GM12873 (cell line): ENCODE data around the gene POU2F1.

ENCODE experiments used
- TF ChIP-seq, protein P1 (sequence below): IDR thresholded peaks from 2 replicates; pipeline ENCODE4 v1.5.1; 2012; ENCODE audit warnings: low read depth, mild to moderate bottlenecking, moderate library complexity, low read length, control low read depth; ENCODE audit not compliant: insufficient read depth; ENCODE audit errors: missing control alignments

Gene POU2F1

DNA sequence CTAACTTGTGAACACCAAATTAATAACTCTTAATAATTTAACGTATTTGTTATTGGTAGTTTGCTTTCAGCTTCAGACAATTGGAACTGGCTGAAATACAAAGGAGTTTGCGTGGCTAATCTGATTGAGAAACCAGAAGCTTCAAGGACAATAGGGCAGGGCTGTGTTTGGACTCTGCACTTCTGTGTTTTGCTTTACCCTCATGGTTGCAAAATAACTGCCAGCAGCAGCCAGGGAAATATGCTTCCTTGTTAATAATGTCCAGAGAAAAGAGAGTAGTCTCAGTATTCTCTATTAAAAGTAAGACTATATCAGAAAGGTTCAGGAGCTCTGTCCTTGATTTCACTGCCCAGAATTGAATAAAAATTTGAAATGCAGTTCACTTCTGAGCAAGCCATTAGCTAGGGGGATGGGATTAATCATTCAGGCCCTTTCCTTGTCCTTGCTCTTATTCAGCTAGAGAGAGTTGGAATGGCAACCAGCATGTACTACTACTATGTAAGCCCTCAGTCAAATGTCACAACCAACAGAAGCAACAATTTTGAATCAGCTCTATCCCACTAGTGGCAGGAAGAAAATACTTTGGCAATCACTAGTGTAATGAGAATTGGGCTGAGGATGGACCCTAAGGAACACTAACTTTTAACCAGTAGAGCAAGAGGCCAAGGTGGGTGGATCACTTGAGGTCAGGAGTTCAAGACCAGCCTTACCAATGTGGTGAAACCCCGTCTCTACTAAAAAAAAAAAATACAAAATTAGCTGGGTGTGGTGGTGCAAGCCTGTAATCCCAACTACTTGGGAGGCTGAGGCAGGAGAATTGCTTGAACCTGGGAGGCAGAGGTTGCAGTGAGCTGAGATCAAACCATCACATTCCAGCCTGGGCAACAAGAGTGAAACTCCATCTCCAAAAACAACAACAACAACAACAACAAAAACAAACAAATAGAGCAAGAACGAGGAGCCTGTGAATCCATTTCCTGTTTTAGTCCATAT lies 76.8 kb downstream of the POU2F1 start:
- TF ChIP-seq, protein P1, sequence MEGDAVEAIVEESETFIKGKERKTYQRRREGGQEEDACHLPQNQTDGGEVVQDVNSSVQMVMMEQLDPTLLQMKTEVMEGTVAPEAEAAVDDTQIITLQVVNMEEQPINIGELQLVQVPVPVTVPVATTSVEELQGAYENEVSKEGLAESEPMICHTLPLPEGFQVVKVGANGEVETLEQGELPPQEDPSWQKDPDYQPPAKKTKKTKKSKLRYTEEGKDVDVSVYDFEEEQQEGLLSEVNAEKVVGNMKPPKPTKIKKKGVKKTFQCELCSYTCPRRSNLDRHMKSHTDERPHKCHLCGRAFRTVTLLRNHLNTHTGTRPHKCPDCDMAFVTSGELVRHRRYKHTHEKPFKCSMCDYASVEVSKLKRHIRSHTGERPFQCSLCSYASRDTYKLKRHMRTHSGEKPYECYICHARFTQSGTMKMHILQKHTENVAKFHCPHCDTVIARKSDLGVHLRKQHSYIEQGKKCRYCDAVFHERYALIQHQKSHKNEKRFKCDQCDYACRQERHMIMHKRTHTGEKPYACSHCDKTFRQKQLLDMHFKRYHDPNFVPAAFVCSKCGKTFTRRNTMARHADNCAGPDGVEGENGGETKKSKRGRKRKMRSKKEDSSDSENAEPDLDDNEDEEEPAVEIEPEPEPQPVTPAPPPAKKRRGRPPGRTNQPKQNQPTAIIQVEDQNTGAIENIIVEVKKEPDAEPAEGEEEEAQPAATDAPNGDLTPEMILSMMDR, result no peak

DNA sequence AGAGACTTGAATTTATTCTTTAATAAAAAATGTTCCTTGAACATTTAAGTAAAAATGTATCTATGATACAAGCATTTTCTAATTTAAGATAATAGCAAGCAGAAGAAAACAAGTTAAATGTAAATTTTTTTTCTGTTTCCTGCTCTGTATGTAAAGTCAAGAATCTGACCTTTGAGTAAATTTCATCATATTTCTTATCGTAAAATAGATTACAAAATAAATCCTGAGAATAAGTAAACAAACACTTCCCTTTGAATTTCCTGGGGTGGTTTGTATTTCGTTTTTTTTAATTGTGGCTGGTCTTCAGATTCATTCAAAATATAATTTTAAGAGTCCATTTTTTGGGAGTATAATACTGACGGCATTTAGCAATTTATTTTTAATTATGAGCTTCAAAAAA lies 77.6 kb downstream of the POU2F1 start:
- TF ChIP-seq, protein P1, result no peak

DNA sequence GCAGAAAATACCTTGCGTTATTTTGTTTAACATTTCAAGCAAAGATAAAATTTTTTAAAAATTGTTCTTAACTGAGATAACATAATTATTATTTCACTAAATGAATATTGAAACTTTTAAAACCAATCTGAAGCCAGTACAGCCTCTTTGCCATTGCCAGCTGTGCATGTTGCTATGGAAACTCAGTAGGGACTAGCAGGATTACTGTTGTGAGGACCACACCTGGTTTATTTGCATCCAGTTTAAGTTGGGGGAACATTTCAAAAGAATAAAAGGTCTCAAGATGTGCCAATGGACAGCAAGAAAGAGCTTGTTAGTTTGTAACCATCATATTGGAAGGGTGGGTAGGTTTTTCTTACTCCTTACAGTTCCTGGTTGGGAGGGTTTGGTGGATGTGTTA lies 80.7 kb downstream of the POU2F1 start:
- TF ChIP-seq, protein P1, result no peak

DNA sequence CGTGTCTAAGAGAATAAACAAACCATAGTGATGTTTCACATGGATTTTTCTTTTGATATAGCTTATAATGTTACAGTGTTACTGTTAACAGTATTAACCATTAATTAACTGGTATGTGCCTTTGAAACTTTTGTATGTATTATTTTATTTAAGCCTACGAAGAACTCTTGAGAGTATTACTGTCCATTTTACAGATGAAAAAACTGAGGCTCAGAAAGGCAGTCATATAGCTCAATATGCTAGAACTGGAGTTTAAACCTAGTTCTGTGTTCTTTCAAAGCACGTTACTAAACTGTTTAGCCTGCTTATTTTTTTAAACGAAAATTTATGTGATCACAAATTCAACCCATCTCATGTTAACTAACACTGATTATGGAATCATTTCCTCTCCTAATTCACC lies 83.5 kb downstream of the POU2F1 start:
- TF ChIP-seq, protein P1, result no peak

DNA sequence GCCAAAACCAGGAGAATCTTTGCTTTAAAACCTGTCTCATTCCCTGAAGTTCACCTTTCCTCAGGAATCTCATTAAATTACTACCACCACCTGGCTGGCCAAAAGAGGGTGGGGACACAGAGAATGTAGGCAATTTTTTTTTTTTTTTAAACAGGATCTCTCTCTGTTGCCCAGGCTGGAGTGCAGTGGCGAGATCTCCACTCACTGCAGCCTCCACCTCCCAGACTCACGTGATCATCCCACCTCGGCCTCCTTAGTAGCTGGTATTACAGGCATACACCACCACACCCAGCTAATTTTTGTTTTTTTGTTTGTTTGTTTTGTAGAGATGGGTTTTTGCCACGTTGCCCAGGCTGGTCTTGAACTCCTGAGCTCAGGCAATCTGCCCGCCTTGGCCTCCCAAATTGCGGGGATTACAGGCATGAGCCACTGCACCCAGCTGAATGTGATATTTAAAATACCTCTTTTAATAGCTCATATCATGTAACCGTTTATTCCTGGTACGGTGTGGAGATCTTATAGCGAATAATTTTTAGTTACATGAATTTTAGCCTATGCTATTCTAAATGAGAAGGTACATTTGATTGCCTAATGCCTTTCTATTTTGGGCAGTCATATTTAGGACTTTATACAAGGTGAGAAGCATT lies 84.5 kb downstream of the POU2F1 start:
- TF ChIP-seq, protein P1, result no peak

DNA sequence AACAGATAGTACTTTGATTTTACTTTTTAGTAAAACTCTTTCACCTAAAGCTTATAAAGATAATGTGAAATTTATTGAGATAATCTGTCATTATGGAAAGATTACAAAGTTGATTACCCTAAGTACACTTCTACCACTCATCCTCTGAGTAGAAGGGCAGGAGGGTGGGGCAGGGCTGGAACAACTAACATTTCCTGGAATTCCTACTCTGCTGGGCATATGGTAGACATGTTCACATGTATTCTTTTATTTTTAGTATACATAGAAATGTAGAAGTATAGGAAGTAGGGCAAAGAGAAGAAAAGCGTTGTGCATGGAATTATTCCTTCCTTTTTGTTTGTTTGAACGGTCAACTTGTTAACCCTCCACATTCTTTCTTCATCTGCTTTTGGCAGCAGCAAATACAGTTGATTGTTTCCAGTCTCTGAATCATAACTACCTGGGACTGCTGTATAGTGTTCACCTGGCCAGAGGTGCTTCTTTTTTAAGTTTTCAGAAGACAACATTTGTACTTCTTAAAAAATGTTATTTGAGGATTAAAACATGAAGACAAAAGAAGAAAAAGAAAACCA lies 85.1 kb downstream of the POU2F1 start:
- TF ChIP-seq, protein P1, result no peak

DNA sequence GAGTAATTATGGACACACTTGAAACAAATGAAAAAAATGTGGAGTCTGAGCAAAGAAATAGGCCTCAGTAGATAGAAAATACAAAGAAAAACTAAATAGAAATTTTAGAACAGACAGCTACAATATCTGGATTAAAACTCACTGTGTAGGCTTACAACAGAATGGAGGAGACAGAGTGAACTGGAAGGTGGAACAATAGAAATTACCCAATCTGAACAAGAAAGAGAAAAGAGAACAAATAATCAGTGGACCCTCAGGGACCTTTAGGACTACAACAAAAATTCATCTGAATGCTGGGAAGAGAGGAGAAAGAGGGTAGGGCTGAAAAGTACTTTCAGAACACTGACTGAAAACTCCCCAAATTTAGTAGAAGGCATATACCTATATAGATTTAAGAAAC lies 90.0 kb downstream of the POU2F1 start:
- TF ChIP-seq, protein P1, result no peak
